Activated CD4-positive, alpha-beta T cell treated with anti-CD3 and anti-CD28 coated beads, Interleukin-2, Interleukin-6, amounts not matched to agents 100 ng/mL and 50 ng/mL, durations not matched to agents 16 hours and 8 hours (primary cell): ENCODE results near the gene SPDYE6.
"Not testable (repeated sequence)": the region's sequence is repeated elsewhere in the genome, so short reads cannot be mapped to it uniquely, and the experiment has no call there.

Experiments used
- DNase-seq: peaks from one replicate; pipeline ENCODE4 v3.0.0-alpha.2; 2020

SPDYE6 gene

DNA sequence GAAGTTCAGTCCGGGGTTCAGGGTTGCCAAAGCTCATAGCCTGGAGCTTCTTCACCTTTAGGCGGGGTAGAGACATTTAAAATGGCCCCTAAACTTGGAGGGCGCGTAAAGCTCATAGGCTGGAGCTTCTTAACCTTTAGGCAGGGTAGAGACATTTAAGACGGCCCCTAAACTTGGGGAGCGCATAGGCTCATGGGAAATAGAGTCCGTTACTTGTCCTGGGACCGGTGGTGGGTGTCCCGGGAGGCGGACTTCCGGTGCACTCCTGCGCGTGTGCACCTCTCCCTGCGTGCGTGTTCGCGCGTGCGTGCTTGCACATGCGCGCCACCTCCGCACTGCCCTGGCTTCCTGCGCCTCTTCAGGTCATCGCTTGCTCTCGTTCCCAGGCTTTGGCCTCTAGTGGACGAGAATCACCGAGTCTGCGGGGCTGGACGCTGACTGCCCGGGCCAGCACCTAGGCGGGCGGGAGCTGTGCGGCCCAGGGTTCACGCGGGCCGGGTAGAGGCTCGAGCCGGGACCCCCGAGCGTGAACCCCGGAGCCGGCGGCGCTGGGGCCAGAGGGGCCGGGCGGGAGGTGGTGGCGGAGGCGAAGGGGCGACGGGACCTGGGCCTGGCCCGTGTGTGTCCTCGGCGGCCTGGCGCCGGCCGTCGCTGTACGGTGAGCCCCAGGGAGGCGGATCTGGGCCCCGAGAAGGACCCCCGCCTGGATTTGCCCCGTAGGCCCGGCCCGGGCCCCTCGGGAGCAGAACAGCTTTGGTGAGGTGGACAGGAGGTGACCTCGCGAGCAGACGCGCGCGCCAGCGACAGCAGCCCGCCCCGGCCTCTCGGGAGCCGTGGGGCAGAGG is 7.5 kb upstream of the SPDYE6 start:
- peak; percentile 97 for DNase-seq

DNA sequence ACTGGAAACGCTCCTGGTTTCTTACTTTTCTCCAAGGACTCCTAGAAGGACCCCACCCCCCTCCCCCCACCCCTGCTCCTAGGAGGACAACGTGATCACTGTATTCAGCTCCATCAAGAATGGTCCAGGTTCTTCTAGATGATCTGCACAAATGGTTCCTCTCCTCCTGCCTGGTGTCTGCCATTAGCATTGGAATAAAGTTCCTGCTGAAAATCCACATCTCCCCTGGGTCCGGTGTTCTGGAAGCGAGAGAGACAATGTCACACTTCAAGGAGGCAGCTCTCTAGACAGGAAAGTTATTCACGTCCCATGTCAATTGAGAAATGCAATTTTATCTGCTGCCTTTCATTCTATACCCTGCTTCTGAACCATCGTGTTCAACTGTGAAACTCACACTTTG is 9.3 kb downstream of the SPDYE6 start:
- not testable (repeated sequence) for DNase-seq

DNA sequence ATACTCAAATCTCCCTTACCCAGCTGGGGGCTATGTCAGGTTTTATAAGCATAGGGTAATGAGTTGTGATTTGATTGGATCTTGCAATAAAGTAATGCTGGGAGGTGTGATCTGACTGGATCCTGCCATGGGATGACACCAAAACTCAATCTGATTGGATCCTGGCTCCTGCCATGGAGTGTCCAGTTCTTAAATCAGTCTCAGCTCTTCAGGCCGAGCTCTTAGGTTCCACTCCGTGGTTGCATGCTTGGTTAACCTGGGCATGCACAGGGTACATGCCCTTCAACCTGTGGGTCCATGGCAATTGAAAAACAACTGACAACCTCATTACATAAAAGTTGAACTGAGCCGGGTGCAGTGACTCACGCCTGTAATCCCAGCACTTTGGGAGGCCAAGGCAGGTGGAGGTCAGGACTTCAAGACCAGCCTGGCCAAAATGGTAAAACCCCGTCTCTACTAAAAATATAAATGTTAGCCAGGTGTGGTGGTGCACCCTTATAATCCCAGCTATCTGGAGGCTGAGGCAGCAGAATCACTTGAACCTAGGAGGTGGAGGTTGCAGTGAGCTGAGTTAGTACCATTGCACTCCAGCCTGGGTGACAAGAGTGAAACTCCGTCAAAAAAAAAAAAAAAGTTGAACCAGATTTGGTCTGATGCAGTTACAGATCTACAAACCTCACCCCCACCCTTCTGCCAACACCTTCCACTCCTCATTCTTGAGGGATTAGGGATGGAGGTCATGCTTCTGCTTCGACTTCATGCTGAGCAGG is 15.5 kb downstream of the SPDYE6 start:
- not testable (repeated sequence) for DNase-seq

DNA sequence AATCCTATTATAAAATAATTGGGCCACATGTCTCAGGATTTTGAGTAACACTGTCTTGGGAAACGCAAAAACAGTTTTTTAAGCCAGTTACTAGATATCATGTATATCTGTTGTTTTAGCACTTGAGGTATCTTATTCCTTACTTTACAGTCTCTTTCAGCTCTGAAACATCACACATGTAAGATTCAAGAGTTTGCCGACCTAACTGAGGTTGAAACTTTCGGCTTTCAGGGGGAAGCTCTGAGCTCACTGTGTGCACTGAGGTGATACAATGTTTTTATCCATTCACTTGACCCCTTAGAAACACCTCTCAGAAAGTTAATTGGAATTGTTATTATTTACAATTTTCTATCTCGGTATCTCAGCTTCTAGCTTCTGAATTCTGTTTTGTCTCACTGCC is 18.8 kb downstream of the SPDYE6 start:
- DNase-seq = not testable (repeated sequence)

DNA sequence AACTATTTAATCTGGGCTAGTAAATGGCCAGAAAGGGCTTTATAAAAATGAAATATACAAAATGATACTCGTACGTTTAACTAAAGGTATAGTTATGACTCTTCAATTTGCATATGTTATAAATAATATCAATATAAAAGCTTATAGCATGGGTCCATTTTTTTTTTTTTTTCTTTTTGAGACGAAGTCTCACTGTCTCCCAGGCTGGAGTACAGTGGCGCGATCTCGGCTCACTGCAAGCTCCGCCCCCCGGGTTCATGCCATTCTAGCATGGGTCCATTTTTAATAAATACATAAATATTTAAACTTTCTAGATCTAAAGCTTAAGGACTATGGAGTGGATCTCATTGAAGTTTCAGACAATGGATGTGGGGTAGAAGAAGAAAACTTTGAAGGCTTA is 19.2 kb downstream of the SPDYE6 start:
- not testable (repeated sequence) for DNase-seq

DNA sequence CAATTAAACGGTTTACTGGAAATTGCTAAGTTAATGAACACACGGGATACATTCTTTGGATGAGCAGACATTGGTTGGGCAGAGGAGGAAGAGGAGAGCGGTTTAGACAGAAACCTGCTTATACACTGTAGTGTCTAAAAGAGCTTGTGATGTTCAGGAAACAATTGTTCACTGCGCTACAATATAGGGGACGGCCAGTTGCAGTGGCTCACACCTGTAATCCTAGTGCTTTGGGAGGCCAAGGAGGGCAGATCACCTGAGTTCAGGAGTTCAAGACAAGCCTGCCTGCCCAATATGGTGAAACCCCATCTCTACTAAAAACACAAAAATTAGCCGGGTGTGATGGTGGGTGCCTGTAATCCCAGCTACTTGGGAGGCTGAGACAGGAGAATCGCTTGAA is 20.7 kb downstream of the SPDYE6 start:
- not testable (repeated sequence) for DNase-seq

DNA sequence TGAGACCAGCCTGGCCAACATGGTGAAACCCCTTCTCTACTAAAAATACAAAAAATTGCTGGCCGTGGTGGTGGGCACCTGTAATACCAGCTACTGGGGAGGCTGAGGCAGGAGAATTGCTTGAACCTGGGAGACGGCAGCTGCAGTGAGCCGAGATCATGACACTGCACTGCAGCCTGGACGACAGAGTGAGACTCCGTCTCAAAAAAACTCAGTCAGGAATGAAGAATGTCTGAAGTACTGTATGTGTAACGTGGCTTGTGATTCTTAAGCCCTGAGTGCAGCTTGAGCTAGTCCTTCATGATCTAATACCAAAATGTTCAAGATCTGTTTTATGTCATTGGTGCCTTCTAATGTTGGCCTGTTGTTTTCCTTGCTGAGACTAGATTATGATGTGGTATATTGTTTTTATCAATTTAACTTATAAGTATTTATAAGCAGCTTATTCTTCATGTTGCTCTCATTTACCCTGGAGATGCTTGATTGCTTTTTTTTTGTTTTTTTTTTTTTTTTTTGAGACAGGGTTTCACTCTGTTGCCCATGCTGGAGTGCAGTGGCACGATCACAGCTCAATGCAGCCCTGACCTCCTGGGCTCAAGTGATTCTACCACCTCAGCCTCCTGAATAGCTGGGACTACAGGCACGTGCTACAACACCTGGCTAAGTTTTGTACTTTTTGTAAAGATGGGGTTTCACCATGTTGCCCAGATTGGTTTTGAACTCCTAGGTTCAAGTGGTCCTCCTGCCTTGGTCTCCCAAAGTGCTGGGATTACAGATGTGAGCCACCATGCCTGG is 25.4 kb downstream of the SPDYE6 start:
- DNase-seq = not testable (repeated sequence)

DNA sequence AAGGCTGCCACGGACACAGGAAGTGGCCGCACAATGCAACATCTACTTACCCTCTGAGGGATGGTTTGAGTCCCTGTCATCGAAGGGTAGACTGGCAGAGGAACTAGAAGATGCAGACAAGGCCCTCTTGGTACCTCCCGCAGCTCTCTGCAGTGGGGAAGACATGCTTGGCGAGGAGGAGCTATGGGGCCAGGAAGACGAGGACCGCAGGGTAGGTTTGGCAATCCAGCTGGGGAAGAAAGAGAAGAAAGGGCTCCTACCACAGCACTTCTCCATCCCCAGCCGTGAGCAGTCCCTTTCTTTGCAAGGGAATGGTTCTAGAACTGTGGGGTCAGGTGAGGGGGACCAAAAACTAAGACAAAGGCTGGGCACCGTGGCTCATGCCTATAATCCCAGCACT is 26.9 kb downstream of the SPDYE6 start:
- DNase-seq = not testable (repeated sequence)

DNA sequence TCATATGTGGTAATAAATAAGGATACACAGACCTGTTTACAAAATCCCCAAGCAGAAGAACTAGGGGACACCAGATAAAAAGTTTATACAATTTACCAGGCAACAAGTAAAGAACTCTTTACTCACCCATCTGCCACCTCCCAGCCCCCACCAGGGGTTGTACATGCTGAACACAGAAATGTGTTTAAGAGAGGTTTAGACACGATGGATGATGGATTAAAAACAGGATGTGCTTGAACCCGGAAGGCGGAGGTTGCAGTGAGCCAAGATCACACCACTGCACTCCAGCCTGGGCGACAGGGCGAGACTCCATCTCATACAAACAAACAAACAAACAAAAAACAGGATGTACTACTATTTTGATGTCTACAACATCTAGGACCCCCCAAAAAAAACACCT is 27.4 kb downstream of the SPDYE6 start:
- not testable (repeated sequence) for DNase-seq

DNA sequence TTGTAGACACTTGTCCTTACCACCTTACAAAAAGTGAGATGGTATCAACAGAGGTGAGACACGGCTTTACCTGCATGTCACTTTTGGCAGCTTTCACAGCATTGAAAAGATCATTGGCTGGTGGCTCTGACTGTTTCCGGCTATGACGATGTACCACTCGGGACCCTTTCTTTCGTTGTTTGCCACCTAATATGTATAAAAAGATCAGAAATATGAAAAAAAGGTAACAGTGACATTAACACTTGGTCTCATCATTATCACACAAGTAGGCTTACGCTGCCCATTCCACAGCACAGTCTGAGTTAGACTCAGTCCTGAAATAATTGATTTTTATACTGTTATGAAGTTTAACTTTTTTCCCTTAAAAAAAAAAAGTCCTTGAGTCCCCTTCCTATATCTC is 29.1 kb downstream of the SPDYE6 start:
- DNase-seq = not testable (repeated sequence)

DNA sequence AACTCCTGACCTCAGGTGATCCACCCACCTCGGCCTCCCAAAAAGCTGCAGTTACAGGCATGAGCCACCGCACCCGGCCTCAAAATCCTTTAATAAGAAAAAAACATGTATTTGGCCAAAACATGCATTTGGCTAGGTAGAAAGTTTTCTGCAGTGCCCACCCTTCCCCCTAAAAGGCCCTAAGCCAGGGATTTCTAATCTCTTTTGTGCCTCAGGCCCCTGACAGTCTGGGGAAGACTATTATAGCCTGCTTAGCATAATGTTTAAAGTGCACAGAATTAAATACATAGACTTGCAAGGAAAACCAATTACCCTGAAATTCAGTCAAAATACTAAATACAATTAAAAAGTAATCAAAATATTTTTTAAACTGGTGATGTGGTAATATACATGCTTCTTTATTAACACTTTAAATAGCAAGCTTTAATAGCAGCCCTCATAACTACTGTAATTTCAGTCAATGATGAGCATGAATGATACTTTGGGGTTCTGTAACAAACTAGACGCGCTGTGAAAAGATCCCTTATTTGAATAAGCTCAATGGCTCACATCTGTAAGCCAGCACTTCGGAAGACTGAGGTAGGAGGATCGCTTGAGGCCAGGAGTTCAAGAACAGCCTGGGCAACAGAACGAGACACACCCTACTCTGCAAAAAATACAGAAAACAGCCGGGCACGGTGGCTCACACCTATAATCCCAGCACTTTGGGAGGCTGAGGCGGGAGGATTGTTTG is 29.9 kb downstream of the SPDYE6 start:
- DNase-seq = no peak

DNA sequence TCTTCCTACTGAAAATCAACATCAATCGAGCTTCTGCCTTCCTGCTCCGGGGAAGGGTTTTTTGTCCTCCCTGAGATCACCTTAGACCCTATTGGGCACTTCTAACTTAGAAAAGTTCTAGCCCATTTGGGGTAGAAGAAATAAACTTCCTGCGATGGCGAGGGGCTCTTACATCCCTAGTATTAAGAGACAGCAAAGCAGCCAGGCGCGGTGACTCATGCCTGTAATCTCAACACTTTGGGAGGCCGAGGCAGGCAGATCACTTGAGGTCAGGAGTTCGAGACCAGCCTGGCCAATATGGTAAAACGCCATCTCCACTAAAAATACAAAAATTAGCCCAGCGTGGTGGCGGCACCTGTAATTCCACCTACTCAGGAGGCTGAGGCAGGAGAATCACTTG is 31.1 kb downstream of the SPDYE6 start:
- not testable (repeated sequence) for DNase-seq

DNA sequence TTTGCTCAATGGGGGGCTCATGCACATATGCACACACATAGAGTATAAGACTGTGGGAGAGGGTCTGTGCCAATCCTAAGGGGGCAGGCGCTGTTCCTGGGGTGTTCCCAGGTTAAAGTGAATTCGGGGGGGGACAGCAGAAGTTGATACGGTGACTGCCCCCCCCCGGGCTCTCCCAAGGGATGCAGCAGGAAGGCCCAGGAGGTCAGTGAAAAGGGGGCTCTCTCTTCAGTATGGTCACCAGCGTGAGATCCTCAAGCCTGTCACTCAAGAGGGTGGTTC is 32.4 kb downstream of the SPDYE6 start:
- no peak for DNase-seq

DNA sequence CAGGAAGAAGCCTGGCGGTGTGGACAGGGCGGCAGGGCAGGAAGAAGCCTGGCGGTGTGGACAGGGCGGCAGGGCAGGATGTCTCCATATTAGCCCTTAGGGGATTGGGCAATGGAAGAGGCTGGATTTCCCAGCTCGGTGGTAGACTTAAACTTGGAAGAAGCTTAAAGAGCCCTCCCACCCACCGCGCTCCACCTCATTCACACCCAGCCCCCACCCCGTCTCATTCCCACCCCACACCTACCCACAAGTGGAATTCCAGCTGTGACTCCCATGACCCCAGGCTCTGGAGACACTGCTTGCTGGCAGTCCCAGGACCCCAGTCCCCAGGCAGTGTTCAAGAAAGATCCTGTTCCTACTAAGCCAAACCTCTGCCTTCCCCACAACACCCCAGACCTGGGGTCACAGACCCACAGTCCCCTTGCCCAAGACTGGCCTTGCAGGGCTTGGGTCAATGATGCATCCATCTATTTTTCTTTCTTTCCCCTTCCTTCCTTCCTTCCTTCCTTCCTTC is 34.0 kb downstream of the SPDYE6 start:
- DNase-seq = no peak

DNA sequence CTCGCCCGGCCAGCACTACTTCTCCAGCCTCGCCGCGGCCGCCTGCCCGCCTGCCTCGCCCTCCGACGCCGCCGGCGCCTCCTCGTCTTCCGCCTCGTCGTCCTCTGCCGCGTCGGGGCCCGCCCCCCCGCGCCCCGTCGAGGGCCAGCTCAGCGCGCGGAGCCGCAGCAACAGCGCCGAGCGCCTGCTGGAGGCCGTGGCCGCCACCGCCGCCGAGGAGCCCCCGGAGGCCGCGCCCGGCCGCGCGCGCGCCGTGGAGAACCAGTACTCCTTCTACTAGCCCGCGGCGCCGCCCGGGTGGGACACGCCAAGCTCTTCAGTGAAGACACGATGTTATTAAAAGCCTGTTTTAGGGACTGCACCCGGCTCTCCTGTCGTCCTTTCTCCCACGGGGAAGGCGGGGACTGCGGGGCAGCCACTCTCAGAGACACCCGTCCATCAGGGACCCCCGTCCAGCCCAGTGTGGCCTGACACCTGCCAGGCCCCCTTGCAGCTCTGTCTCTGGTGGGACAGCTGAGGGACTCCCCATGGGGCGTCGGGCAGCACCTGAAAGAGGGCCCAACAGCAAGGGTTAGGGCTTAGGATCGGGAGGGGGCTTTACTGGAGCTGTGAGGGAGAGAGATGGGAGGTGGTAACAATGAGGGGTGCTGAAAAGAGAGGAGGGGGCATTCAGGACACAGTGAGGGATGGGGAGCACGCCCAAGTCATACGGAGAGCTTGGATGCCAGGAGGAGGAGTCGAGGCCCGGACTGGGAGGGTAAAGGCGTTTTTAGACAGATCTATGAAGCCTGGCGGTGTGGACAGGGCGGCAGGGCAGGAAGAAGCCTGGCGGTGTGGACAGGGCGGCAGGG is 34.7 kb downstream of the SPDYE6 start:
- DNase-seq = no peak

DNA sequence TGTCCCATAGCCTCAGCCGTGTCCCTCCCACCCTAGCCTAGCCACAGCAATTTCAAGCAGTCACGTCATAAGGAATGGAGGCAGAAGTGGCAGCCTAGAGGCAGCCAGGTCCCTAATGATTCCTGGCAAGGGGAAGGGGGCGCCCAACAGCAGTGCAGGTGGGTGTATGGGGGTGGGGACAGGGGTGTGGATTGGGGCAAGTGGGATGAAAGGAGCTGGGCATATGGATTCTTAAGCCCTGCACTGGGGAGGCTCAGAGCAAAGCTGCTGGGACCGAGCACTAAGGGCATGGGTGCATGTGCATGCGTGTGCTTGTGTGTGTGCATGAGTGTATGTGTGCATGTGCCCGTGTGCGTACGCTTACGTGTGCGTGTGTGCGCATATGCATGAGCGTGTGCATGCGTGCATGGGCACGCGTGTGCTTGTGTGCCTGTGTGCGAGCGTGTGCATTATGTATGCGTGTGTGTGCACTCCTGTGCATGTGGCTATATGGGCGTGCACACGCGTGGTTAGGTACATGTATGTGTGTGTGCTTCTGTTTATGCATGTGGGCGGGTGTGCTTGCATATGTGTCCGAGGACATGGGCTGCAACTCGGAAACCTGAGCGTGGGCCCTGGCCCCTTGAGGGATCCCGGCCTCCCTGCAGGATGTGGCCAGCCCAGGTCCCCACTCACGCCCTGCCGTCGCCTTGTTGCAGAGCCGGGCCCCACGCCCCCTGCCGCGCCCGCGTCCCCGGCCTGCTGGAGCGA is 35.5 kb downstream of the SPDYE6 start:
- DNase-seq = no peak

DNA sequence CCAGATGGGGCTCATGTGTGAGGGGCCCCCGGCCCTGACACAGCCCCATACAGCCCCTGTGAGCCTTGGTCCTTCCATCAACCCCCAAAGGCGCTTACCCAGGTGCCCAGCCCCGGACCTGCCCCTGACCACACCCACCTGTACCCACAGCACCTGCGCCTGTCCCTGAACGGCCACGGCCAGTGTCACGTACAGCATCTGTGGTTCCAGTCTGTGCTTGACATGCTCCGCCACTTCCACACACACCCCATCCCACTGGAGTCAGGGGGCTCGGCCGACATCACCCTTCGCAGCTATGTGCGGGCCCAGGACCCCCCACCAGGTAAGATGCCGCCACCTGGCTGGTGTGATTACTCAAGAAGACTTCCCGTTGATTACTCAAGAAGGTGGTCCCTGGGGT is 36.1 kb downstream of the SPDYE6 start:
- DNase-seq = no peak

DNA sequence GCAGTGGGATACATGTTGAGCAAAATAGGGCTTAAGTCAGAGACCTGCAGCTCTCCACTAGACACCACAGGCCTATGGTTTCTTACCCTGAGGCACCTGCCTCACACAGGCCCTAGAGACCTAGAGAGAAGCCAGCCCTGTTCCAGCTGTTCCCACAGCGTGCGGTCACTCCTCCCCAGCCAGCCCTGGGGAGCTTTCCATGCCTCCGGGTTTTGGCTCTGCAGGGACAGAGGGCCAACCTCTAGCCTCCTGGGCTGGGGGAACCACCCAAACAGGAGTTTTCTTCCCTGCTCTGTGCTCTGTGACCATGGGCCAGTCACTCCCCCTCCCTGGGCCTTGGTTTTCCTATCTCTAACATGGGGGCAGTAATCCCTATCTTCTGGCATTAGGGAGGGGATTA is 36.6 kb downstream of the SPDYE6 start:
- DNase-seq = no peak

DNA sequence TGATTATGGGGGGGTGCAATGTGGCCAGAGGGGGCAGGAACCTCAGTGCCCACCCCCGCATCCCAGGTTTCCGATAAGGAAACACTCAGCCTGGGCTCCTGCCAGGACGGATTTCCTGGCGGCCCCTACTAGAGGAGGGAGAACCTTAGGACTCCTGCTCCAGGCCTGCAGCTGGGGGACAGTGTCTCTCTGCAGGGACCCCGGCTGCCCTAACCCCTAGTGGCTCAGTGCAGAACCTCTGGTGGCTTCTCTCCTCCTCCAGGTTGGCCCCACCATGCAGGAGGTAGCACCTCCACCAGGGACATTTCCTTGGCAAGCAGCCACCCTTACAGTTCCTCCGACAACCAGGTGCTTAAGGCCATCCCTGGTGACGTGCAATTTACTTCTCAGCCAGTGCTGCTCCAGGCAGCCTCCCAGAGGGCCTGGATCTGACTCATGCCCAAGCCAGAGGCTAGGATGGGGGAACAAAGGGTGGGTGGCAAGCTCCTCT is 37.7 kb downstream of the SPDYE6 start:
- DNase-seq = no peak

DNA sequence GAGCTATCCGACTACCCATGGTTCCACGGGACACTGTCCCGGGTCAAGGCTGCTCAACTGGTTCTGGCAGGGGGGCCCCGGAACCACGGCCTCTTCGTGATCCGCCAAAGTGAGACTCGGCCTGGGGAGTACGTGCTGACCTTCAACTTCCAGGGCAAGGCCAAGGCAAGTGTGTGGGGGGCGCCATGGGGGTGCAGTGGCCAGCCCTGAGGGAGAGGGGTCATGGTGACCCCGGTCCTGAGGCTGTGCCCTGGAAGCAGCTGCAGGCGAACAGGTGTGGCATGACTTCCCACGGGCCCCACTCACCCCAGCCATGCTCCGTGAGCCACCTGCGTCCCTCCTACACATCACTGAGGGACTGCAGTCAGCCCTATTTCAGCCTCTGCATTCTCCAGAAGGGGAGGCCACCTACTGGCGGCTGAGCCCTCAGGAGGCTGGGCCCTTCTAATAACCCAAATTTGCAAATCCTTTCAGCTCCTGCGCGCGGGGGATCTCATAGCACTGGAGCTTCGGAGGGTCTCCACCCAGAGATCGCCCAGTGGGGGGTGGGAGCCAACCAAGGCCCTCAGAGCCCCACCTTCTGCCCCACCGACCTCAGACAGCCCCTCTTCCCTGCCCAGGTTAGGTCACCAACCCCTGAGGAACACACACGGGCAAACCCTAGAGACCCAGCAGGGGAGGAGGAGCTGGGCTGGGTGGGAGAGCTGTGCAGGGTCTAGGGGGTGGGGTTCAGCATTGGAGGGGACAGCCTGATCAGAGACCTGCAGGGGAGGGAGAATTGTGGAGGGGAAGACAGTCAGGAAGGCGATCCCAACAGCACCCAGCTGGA is 38.8 kb downstream of the SPDYE6 start:
- no peak for DNase-seq
